Nephron (organoid): ENCODE results near the gene PEA15.

ENCODE experiments used
- H3K27ac Mint-ChIP-seq, 3 experiments: 2 replicates each; pipeline ENCODE4 v1.8.0; 2020; ENCODE audit warnings: mixed read lengths in 3 of 3, mild to moderate bottlenecking in 2 of 3, moderate library complexity in 1 of 3
- H3K27me3 Mint-ChIP-seq: 2 replicates; pipeline ENCODE4 v1.8.0; 2021; ENCODE audit warnings: low read depth, mild to moderate bottlenecking, moderate library complexity, mixed read lengths
- H3K36me3 Mint-ChIP-seq: 2 replicates; pipeline ENCODE4 v1.8.0; 2020; ENCODE audit warnings: low read depth, mixed read lengths
- H3K4me1 Mint-ChIP-seq: 2 replicates; pipeline ENCODE4 v1.8.0; 2020; ENCODE audit warnings: mixed read lengths
- H3K4me3 Mint-ChIP-seq, 3 experiments: 2 replicates each; pipeline ENCODE4 v1.8.0; 2020; ENCODE audit warnings: mild to moderate bottlenecking in 3 of 3, mixed read lengths in 3 of 3, moderate library complexity in 2 of 3
- H3K9me3 Mint-ChIP-seq: 2 replicates; pipeline ENCODE4 v1.8.0; 2020; ENCODE audit warnings: mixed read lengths
- CTCF ChIP-seq, 3 experiments: fragments of 200-600 bp; sonication (generic); IDR thresholded peaks; one replicate each; pipeline ENCODE4 v1.5.0; 2021; ENCODE audit warnings: antibody characterized with exemption in 3 of 3; ENCODE audit not compliant: unreplicated experiment in 3 of 3

PEA15 gene

GRCh38 chr1:160237558-160237957, 32.4 kb downstream of the PEA15 start:
- TF ChIP-seq CTCF (IDR thresholded peaks at IDR 0.05; ENCODE audit: unreplicated experiment in 3 of 3) = no peak
- H3K4me1 Mint-ChIP-seq = no peaks in the 10 kb centered on the region
- no peaks in the 10 kb centered on the region for H3K9me3 Mint-ChIP-seq
- no peaks in the 10 kb centered on the region for H3K27me3 Mint-ChIP-seq
- H3K36me3 Mint-ChIP-seq = peaks cover 72% of the 10 kb centered on the region
- no peak overlapping the region for H3K4me3 Mint-ChIP-seq
- no peak overlapping the region for H3K27ac Mint-ChIP-seq

GRCh38 chr1:160238408-160238807, 33.2 kb downstream of the PEA15 start:
- Mint-ChIP-seq H3K4me3 (no peak overlapping the region), H3K36me3 (peaks cover 74% of the 10 kb centered on the region), H3K9me3 (no peaks in the 10 kb centered on the region), H3K4me1 (no peaks in the 10 kb centered on the region), H3K27ac (no peak overlapping the region), H3K27me3 (no peaks in the 10 kb centered on the region)
- no peak for TF ChIP-seq CTCF (IDR thresholded peaks at IDR 0.05; ENCODE audit: unreplicated experiment in 3 of 3)

GRCh38 chr1:160239582-160240299, 34.6 kb downstream of the PEA15 start:
- Mint-ChIP-seq H3K27me3 (no peaks in the 10 kb centered on the region), H3K36me3 (peaks cover 69% of the 10 kb centered on the region), H3K9me3 (no peaks in the 10 kb centered on the region), H3K27ac (no peak overlapping the region), H3K4me1 (peaks cover 10% of the 10 kb centered on the region), H3K4me3 (no peak overlapping the region)
- no peak for TF ChIP-seq CTCF (IDR thresholded peaks at IDR 0.05; ENCODE audit: unreplicated experiment in 3 of 3)

- Mint-ChIP-seq H3K27me3 (no peaks in the 10 kb centered on the region), H3K27ac (peak overlapping the region in 1 of 3 experiments; percentile 55), H3K4me1 (peaks cover 31% of the 10 kb centered on the region), H3K4me3 (no peak overlapping the region), H3K36me3 (peaks cover 43% of the 10 kb centered on the region), H3K9me3 (no peaks in the 10 kb centered on the region)
- TF ChIP-seq CTCF (IDR thresholded peaks at IDR 0.05; ENCODE audit: unreplicated experiment in 3 of 3) = no peak
Measured at GRCh38 chr1:160243767-160244166, 38.6 kb downstream of the PEA15 start.

- no peaks in the 10 kb centered on the region for H3K9me3 Mint-ChIP-seq
- H3K36me3 Mint-ChIP-seq = peaks cover 40% of the 10 kb centered on the region
- peak overlapping the region in 1 of 3 experiments; percentile 55 for H3K27ac Mint-ChIP-seq
- peaks cover 31% of the 10 kb centered on the region for H3K4me1 Mint-ChIP-seq
- H3K27me3 Mint-ChIP-seq = no peaks in the 10 kb centered on the region
- TF ChIP-seq CTCF (IDR thresholded peaks at IDR 0.05; ENCODE audit: unreplicated experiment in 3 of 3) = no peak
- H3K4me3 Mint-ChIP-seq = no peak overlapping the region
Measured at GRCh38 chr1:160244209-160244608, 39.0 kb downstream of the PEA15 start.

GRCh38 chr1:160245434-160245833, 40.2 kb downstream of the PEA15 start:
- H3K27ac Mint-ChIP-seq = peak overlapping the region; percentile 17 to 55 (median 31)
- H3K9me3 Mint-ChIP-seq = no peaks in the 10 kb centered on the region
- H3K4me3 Mint-ChIP-seq = no peak overlapping the region
- no peaks in the 10 kb centered on the region for H3K27me3 Mint-ChIP-seq
- peaks cover 33% of the 10 kb centered on the region for H3K36me3 Mint-ChIP-seq
- H3K4me1 Mint-ChIP-seq = peaks cover 31% of the 10 kb centered on the region
- no peak for TF ChIP-seq CTCF (IDR thresholded peaks at IDR 0.05; ENCODE audit: unreplicated experiment in 3 of 3)
